Posterior vena cava (tissue), 2 donors: ENCODE measurements around the gene RAB33A. TPM values are rescaled to one million over a fixed set of nuclear protein-coding genes. Genes with fewer than 3 reads are reported as not detected.
"Not testable (repeated sequence)": the region's sequence is repeated elsewhere in the genome, so short reads cannot be mapped to it uniquely, and the experiment has no call there.

ENCODE experiments used
- DNase-seq: peaks from one replicate; pipeline ENCODE4 v3.0.0-alpha.2; 2020; ENCODE audit warnings: low spot score
- intact Hi-C, 2 donors: fragments of 100-400 bp; cut with DNase I; formaldehyde crosslinking; loops; one replicate each; pipeline versions ENCODE4 v1.14.1 to v1.14.2; 2022 to 2023
- total RNA-seq, 2 donors: library from RNA; stranded (reverse); fragmentation: NEBNext Ultra II Directional; extraction: Animal tissue kit (Norgen Biotek cat#: 25700); gene quantifications; one replicate each; pipeline ENCODE4 v1.2.1, GENCODE V29; 2021
- donor health status: DM: yes; HTN: yes; CAD: no.
- donor health status: DM: yes; HTN: yes; CAD: no.

RAB33A gene
- total RNA-seq, 2 donors from 2014 or later = 7.4 to 12.7 TPM

DNA sequence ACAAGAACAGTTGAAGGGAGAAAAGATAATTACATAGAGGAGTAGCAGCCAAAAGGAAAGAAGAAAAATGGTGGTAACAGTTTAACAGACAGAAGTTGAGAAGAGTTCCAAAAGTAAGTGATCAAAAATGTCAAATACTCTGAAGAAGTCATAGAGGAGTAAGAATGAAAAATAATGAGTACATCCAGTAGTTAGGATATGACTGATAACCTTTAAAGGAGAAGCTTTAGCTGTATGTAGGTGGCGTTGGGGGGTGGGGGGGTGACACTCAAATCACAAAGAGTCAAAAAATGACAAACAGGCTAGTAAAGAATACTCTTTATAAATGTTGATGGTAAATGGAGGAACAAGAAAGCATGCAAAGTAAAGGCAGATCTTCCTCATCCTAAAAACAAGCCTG lies 40.6 kb downstream of the RAB33A start:
- intact Hi-C loops = no loop called here

DNA sequence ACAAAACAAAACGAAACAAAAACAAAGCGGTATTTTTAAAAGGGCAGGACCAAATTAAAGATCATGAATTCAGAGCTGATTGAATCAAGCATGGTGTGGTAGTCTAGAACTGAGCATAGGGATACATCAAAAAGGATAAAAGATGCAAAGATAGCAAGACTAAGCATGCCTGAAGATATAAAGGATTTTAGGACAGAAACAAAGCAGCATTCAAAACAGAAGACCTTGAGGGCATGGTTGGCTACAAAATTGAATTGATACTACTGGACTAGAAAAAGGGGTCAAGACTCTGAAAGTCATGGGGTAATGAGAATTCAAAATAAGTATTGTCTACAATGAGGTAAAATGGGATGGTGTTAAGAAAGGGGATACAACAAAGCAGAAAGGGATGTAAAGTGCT lies 41.6 kb downstream of the RAB33A start:
- intact Hi-C loops = no loop called here
- DNase-seq = no peak

More for the DNA sequence above, 40.6 kb downstream of the RAB33A start:
- no peak for DNase-seq

- intact Hi-C loops = no loop called here
- no peak for DNase-seq
Measured at GRCh38 chrX:130216320-130216719, 44.6 kb downstream of the RAB33A start.

DNA sequence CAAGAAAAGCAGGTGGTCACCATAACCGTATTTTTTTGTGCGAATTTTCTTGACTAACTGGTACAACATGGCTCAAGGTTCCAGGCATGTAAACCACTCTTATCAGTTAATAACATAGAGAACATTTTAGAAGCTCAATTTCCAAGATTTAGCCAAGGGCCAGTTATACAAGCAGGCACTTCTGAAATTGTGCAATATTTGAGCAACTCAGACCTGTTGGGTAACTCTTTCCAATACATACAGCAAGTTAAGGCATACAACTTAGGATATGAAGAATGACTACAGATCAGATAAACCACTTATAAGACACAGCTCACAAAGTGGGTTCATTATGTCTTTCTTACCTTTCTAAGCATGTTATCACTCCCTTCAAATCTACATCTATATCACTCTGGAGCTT lies 53.0 kb downstream of the RAB33A start:
- intact Hi-C loops = no loop called here
- DNase-seq = no peak

- no peak for DNase-seq
- intact Hi-C loops = no loop called here
Measured at GRCh38 chrX:130228871-130229270, 57.1 kb downstream of the RAB33A start.

GRCh38 chrX:130231184-130231583 lies 59.4 kb downstream of the RAB33A start:
- DNase-seq, intact Hi-C loops: not testable (repeated sequence)

Other genes starting within 250 kb of the RAB33A start
- gene BCORL1, start 189.3 kb upstream of the RAB33A start, total RNA-seq = 10 to 100 TPM; 14.8 to 17.7 TPM
- gene ELF4, start 61.5 kb upstream of the RAB33A start, total RNA-seq = 10 to 100 TPM; 13.6 to 13.8 TPM
- 10 to 100 TPM; 17.5 to 22.6 TPM for gene AIFM1, start 6.1 kb upstream of the RAB33A start, total RNA-seq
- gene ZNF280C, start 96.9 kb downstream of the RAB33A start, total RNA-seq = 1 to 10 TPM; 4.4 to 4.7 TPM
- 1 to 10 TPM; 6.9 to 8.4 TPM for gene SLC25A14, start 168.0 kb downstream of the RAB33A start, total RNA-seq
- not detected for gene GPR119, start 213.7 kb downstream of the RAB33A start, total RNA-seq
- 10 to 100 TPM; 14.9 to 15.0 TPM for gene RBMX2, start 230.0 kb downstream of the RAB33A start, total RNA-seq